Measurements from ENCODE around the gene EGFL7. TPM values are rescaled to one million over a fixed set of nuclear protein-coding genes. Genes with fewer than 3 reads are reported as not detected.

Gene EGFL7
- total RNA-seq, 2 donors from 2014 or later, result 31.5 to 34.0 TPM

DNA sequence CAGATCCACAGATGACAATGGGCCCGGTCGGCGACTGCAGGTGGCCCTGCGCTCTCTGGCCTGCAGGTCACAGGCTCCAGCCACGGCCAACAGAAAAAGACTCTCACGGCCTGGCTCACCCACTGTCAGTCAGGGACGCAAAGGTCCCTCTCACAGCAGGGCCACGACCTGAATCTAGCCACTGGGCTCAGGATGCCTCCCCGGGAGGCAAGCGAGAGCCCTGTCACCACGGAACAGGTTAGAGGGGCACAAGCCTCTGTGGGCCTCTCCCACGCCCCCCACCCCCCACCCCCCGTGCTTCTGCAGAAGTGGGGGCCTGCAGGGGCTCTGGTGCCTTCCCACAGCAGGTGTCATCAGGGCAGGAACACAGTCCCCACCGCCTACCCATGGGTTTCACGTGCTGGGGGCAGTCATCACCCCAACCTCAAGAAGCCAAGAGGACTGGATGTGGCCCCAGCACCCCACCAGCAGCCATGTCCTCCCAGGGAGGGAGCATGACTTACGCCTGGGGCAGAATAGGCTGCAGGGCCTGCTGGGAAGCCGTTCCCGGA lies 17.3 kb upstream of the EGFL7 start:
- 90 to 94% methylated on average over 12 to 18 of the region's 18 CpGs for WGBS, 2 experiments (ENCODE audit: insufficient coverage in 1 of 2, insufficient read length in 1 of 2)
- no peak overlapping the region for H3K27ac Mint-ChIP-seq

DNA sequence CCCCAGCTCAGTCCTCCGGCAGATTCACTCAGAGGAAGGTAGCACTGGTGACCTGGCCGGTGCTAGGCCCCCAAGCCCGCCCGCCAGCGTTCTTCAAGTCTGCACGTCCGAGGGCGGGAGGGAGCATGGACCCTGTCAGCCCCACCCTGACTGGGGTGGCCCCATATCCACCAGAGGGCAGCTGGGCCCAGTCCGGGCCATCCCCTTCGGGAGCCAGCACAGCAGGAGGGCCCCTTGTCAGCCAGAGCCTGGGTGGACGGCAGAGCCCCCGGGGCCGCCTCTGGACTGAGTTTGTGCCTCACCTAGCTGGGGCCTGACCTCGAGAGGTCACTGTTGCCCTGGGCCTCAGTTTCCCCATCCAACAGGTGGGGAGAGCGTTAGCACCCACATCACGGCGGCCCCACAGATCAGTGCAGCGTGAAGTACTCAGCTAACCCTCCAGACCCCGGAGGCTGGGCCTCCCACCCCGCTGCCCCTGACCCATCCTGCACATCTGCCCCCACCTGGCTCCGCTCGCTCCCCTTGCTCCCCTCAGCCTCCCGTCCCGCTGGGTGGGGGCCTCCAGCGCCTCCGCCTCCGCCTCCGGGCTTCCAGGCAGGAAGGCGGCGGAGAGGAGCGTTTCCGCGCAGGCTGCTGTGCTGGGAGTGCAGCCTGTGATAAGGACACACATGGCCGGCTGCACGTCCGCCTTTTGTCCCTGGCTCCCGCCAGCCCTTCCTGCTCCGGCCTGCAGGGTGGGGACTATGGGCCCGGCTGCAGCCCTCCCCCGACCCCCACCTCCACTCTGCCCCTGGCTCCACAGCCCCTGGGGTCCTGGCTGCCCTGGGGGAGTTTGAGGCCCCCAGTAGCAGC lies 16.6 kb upstream of the EGFL7 start:
- no peaks in the 10 kb centered on the region for H3K4me1 ChIP-seq (ENCODE audit: control insufficient read depth, insufficient read depth, low read length)
- H3K27ac ChIP-seq (ENCODE audit: low read depth, low read length), result peak overlapping the region; percentile 60
- Mint-ChIP-seq H3K27ac (no peak overlapping the region), H3K9me3 (no peaks in the 10 kb centered on the region), H3K27me3 (ENCODE audit: insufficient read depth) (peaks cover 10% of the 10 kb centered on the region), H3K36me3 (ENCODE audit: low read depth) (no peaks in the 10 kb centered on the region), H3K4me3 (no peak overlapping the region), H3K4me1 (no peaks in the 10 kb centered on the region)
- H3K4me3 ChIP-seq (ENCODE audit: low read length), result no peak overlapping the region
- H3K36me3 ChIP-seq (ENCODE audit: control insufficient read depth, insufficient read depth, low read length), result no peaks in the 10 kb centered on the region
- WGBS, 2 experiments (ENCODE audit: insufficient coverage in 1 of 2, insufficient read length in 1 of 2), result 88 to 91% methylated on average over 24 to 40 of the region's 40 CpGs
- no peak for DNase-seq
- no peaks in the 10 kb centered on the region for H3K9me3 ChIP-seq (ENCODE audit: control insufficient read depth, low read length)
- TF ChIP-seq, protein P1, sequence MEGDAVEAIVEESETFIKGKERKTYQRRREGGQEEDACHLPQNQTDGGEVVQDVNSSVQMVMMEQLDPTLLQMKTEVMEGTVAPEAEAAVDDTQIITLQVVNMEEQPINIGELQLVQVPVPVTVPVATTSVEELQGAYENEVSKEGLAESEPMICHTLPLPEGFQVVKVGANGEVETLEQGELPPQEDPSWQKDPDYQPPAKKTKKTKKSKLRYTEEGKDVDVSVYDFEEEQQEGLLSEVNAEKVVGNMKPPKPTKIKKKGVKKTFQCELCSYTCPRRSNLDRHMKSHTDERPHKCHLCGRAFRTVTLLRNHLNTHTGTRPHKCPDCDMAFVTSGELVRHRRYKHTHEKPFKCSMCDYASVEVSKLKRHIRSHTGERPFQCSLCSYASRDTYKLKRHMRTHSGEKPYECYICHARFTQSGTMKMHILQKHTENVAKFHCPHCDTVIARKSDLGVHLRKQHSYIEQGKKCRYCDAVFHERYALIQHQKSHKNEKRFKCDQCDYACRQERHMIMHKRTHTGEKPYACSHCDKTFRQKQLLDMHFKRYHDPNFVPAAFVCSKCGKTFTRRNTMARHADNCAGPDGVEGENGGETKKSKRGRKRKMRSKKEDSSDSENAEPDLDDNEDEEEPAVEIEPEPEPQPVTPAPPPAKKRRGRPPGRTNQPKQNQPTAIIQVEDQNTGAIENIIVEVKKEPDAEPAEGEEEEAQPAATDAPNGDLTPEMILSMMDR (conservative IDR thresholded peaks at IDR 0.05), result peak; percentile 19
- peaks cover 11% of the 10 kb centered on the region for H3K27me3 ChIP-seq (ENCODE audit: control insufficient read depth, insufficient read depth, low read length, poor library complexity, severe bottlenecking)
- no peak overlapping the region for H3K9ac ChIP-seq (ENCODE audit: extremely low read depth, low read length, poor library complexity, severe bottlenecking)

More for the DNA sequence above, 17.3 kb upstream of the EGFL7 start:
- Histone ChIP-seq H3K4me3 (ENCODE audit: low read length) (no peak overlapping the region), H3K27me3 (ENCODE audit: control insufficient read depth, insufficient read depth, low read length, poor library complexity, severe bottlenecking) (peaks cover 11% of the 10 kb centered on the region), H3K9me3 (ENCODE audit: control insufficient read depth, low read length) (no peaks in the 10 kb centered on the region), H3K36me3 (ENCODE audit: control insufficient read depth, insufficient read depth, low read length) (no peaks in the 10 kb centered on the region), H3K9ac (ENCODE audit: extremely low read depth, low read length, poor library complexity, severe bottlenecking) (no peak overlapping the region), H3K4me1 (ENCODE audit: control insufficient read depth, insufficient read depth, low read length) (no peaks in the 10 kb centered on the region), H3K27ac (ENCODE audit: low read depth, low read length) (no peak overlapping the region)
- no peaks in the 10 kb centered on the region for H3K4me1 Mint-ChIP-seq
- peaks cover 10% of the 10 kb centered on the region for H3K27me3 Mint-ChIP-seq (ENCODE audit: insufficient read depth)
- no peaks in the 10 kb centered on the region for H3K9me3 Mint-ChIP-seq
- no peak overlapping the region for H3K4me3 Mint-ChIP-seq
- H3K36me3 Mint-ChIP-seq (ENCODE audit: low read depth), result no peaks in the 10 kb centered on the region
- TF ChIP-seq, protein P1 (conservative IDR thresholded peaks at IDR 0.05), result no peak
- no peak for DNase-seq

DNA sequence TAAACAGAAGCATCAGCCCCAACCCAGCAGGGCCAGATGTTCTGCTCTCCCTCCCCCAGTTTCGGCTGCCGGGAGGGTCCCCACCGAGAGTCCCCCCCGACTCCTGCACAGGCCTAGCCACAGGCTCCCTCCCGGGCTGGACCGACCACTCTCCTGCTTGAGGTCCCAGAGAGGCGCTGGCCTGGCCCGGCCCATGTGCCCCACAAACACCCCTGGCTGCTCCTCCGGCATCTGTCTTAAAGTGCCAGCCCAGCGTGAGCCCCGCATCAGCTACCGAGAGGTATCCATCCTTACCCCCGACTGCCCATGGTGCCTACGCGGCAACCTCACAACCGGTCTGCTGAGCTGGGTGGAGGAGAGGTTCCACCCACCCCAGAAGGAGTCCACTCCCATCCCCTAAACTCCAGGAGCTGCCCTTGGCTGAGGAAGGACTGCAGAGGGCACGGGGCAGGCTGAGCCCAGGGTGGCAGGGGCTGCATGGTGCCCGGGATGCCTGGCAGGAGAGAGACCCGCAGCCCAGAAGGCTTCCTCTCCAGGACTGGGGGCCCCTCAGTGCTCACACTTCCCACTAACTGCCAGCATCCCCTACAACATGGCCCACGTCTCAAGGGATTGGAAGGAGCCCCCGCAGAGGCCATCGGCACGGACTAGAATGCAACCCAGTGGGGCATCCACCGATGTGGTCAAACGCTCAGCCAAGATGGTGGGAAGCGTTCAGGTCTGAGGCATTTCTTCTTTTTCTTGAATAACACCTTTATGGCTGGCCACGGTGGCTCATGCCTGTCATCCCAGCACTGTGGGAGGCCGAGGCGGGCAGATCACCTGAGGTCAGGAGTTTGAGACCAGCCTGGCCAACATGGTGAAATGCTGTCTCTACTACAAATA lies 15.6 kb upstream of the EGFL7 start:
- Mint-ChIP-seq H3K9me3 (no peaks in the 10 kb centered on the region), H3K4me3 (no peak overlapping the region), H3K27me3 (ENCODE audit: insufficient read depth) (peaks cover 10% of the 10 kb centered on the region), H3K27ac (no peak overlapping the region), H3K36me3 (ENCODE audit: low read depth) (no peaks in the 10 kb centered on the region), H3K4me1 (no peaks in the 10 kb centered on the region)
- Histone ChIP-seq H3K27me3 (ENCODE audit: control insufficient read depth, insufficient read depth, low read length, poor library complexity, severe bottlenecking) (peaks cover 11% of the 10 kb centered on the region), H3K4me3 (ENCODE audit: low read length) (no peak overlapping the region), H3K27ac (ENCODE audit: low read depth, low read length) (peak overlapping the region; percentile 60), H3K9me3 (ENCODE audit: control insufficient read depth, low read length) (no peaks in the 10 kb centered on the region), H3K4me1 (ENCODE audit: control insufficient read depth, insufficient read depth, low read length) (no peaks in the 10 kb centered on the region), H3K9ac (ENCODE audit: extremely low read depth, low read length, poor library complexity, severe bottlenecking) (no peak overlapping the region), H3K36me3 (ENCODE audit: control insufficient read depth, insufficient read depth, low read length) (no peaks in the 10 kb centered on the region)
- WGBS, 2 experiments (ENCODE audit: insufficient coverage in 1 of 2, insufficient read length in 1 of 2), result 92 to 96% methylated on average over 20 to 29 of the region's 29 CpGs
- TF ChIP-seq, protein P1 (conservative IDR thresholded peaks at IDR 0.05), result no peak
- no peak for DNase-seq
